HG03025 (cell line): ENCODE results near the gene DLL3.
A peak's percentile ranks its signal among the peaks of the same experiment; 100 is the strongest.

Source experiments
- ATAC-seq: cut with Tn5 transposase; IDR thresholded peaks from one replicate; pipeline ENCODE4 v1.9.1; 2021; ENCODE audit warnings: mild to moderate bottlenecking, moderate library complexity; ENCODE audit not compliant: unreplicated experiment, low FRiP score

The DLL3 gene

DNA sequence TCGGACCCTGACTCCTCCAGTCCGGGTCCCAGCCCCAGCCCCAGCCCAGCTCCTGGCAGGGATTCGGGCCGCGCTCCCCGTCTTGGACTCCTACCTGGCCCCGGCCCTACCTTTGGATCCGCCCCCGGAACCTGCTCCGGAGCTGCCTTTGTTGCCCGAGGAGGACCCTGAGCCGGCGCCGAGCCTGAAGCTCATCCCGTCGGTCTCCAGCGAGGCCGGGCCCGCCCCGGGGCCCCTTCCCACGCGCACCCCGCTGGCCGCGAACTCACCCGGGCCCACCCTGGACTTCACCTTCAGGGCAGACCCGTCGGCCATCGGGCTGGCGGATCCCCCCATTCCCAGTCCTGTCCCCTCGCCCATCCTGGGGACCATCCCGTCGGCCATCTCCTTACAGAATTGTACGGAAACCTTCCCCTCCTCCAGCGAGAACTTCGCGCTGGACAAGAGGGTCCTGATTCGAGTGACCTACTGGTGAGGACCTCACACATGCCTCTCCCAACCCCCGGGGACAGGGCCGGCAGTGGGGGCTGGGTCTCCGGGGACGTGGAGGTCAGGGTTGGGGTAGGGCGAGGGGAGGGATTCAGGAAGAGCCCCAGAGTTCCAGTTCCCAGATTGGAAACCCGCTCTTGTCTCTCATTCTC is 16.9 kb downstream of the DLL3 start:
- no peak for ATAC-seq

DNA sequence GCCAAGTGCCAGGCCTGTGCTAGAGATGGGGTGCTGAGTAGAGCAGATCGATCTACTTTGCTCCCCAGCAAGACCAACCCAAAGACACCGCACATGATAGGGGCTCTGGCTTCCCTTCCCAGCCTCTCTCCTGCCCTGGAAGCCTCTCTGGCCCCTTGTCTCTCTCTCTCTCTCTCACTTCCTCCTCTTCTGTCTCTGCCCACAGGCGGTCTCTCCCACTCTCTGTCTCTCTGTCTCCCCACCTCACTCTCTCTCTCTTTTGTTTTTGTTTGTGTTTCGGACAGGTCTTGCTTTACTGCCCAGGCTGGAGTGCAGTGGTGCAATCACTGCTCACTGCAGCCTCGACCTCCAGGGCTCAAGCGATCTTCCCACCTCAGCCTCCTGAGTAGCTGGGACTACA is 17.5 kb downstream of the DLL3 start:
- ATAC-seq, result no peak

DNA sequence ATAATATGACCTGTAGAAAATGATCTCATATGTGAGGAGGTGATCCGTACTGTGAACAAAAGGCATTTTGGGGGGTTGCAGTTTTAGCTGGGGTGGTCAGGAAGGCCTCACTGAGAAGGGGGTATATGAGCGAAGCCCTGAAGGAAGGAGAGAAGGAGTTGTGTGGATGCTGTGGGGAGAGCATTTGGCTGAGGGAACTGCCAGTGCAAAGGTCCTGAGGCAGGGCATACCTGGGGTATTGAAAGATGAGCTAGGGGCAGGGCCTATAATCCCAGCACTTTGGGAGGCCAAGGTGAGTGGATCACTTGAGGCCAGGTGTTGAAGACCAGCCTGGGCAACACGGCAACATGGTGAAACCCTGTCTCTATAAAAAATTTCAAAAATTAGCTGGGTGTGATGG is 18.7 kb downstream of the DLL3 start:
- ATAC-seq, result no peak

DNA sequence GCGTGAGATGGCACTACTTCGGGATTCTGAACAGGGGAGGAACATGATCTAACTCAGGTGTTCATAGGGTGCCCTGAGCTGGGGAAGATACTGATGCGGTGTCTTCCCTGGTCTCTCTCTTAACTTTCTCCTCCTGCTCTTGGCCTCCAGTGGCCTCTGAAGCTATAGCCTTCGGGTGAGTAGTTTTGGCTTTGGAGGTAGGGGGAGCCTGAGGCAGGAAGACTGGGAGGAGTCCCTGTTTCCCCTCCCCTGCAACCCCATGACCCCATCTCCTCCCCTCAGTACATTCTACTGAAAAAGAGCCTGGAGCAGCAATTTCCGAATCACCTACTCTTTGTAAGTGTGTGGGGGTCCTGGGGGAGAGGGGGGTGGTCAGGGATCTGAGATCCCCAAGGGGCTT is 19.7 kb downstream of the DLL3 start:
- ATAC-seq, result no peak

DNA sequence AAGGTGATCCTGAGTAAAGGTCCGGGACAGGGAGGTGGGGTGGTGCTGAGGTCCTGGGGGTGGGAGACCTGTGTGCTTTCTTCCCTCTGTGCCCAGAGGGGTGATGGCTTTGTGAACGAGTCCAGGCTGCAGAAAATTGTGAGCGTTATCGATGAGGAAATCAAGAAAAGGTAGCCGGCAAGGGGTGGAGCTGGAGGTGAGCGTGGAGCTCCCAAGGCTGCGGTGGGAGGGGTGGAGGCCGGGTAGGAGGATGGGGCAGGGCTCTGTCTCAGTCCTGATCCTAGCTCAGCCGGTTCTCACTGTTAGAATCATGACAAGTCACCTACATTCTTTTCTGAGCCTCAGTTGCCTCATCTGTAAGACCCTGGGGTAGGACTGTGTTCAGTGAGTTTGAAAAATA is 20.2 kb downstream of the DLL3 start:
- no peak for ATAC-seq

DNA sequence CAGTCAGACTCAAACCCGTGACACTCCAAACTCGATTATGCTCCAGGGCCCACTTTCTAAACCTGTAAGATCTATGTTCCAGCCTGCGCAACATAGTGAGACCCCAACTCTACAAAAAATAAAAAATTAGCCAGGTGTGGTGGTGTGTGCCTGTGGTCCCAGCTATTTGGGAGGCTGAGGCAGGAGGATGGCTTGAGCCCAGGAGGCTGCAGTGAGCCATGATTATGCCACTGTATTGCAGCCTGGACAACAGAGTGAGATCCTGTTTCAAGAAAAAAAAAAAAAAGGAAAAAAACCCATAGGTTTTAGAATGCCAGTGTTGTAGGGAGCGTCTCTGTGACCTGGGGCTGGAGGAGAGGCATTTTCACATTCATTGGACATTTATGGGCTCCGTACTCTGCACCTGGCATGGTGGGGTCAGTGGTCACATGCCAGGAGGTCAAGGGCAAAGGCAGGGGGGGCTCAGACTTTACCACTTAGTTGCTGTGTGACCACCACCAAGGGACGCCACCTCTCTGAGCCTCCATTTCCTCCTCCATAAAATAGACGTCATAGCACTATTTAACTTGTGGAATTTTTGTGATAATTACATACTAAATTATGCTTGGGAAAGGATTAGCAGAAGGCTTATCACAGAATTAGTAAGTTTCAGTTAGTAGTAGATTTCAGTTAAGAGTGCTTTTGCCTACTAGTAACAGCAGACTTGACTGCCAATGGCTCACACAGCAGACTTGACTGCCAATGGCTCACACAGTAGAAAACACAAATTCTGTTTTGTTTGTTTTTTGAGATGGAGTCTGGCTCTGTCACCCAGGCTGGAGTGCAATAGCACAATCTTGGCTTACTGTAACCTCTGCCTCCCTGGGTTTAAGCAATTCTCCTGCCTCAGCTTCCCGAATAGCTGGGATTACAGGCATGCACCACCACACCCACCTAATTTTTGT is 22.1 kb downstream of the DLL3 start:
- no peak for ATAC-seq

DNA sequence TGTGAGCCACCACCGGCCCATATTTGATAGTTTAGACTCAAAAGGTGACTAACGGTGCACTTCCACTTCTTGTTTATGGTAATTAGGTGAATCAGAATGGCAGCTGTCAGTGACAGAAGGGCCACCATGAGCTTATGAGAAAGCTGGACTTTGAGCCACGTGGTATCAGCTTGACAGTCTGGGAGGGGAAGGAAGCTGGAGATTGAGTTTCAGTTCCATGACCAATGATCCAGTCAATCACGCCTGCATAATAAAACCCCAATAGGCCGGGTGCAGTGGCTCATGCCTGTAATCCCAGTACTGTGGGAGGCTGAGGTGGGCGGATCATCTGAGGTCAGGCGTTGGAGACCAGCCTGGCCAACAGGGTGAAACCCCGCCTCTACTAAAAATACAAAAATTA is 25.7 kb downstream of the DLL3 start:
- no peak for ATAC-seq

DNA sequence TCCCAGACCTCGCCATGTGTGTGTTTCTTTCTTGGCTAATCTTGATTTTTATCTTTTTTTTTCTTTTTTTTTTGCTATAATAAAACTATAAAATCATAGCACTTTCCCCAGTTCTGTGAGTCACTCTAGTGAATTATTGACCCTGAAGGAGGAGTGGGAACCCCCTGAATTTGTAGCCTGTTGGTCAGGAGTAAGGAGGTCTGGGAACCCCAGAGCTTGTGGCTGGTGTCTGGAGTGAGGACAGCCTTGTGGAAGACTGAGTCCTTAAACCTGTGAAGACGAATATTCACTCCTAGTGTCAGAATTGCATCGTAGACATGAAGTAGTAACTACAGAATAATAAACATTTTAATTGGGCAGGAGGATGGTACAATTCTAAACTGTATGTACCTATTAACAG is 26.5 kb downstream of the DLL3 start:
- ATAC-seq, result no peak

DNA sequence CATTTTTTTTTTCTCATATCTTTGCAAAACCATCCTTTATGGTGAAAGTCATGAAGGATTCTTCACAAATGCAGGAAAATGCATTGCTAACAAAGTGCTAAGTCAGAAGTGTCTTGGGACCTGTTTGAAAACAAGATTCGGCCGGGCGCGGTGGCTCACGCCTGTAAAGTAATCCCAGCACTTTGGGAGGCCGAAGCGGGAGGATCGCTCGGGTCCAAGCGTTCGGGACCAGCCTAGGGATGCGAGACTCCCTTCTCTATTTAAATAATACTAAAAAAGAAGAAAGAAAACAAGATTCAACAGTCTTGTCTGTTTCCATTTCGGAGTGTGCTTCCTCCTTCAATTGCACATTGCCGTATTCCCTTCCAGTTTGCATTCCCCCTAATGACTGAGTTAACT is 33.1 kb downstream of the DLL3 start:
- ATAC-seq, result no peak

DNA sequence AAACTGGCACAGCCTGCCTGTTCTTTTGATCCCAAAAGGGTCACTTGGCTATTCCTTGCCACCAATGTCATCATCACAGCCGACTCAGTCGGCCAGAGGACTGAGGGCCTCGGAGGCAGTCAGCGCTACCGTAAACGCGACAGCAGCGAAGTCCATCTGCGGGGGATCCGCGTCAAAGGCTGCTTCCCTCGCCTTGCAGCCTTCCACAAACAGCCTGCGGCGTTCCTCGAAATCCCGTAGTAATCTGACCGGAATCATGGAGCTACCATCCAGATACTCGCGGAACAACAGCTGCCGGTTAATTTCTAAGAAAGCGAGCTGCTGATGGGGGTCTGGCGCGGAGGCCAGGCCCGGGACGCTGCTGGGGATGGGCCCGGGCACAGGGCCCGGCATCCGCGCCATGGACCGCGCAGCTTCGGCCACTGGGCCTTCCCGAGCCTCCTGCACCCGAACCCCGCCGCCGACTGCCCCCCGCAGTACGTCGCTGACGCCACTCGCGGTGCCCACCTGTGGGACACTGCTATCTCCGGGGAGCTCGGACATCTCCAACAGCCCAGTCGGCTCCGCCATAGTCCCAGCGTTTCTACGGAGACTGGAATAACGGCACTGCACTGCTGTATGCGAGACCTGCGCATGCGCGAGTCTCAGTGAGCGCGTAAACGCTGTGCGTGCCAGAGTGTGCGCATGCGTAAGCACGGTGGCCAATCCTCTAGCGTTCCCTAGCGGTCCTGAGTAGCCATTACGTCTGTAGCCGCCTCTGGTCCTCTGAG is 33.7 kb downstream of the DLL3 start, which contains the start of gene EID2B:
EID2B (minus strand) TSS at position 620 of the 770 bp plus-strand sequence; CDS start at position 570, 50 bp downstream.
- peak; percentile 71 for ATAC-seq

DNA sequence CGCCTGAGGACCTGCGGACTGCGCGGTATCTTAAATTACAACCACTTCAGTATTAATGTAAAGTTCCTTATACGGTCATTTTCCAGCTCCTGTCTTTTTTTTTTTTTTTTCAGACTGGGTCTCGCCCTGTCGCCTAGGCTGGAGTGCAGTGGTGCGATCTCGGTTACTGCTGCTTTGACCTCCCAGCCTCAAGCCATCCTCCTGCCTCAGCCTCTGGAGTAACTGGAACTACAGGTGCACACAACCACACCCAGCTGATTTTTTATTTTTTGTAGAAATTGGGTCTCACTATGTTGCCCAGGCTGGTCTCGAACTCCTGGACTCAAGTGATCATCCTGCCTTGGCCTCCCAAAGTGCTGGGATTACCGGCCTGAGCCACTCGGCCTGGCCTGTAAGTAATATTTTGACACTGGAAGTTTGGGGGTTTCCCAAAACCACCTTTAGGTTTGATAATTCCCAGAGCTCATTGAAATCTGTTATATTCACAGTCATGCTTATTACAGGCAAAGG is 34.3 kb downstream of the DLL3 start:
- no peak for ATAC-seq

DNA sequence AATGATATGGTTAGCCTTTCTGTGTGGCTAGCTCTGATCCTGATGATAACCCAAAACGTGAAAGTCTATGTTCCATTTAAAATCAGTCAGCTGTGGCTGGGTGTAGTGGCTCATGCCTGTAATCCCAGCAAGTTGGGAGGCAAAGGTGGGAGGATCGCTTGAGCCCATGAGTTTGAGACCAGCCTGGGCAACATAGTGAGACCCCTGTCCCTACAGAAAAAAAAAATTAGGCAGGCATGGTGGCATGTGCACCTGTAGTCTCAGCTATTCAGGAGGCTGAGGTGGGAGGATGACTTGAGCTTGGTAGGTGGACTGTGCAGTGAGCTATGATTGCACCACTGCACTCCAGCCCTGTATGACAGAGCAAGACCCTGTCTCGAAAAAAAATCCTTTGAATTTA is 35.0 kb downstream of the DLL3 start:
- no peak for ATAC-seq

DNA sequence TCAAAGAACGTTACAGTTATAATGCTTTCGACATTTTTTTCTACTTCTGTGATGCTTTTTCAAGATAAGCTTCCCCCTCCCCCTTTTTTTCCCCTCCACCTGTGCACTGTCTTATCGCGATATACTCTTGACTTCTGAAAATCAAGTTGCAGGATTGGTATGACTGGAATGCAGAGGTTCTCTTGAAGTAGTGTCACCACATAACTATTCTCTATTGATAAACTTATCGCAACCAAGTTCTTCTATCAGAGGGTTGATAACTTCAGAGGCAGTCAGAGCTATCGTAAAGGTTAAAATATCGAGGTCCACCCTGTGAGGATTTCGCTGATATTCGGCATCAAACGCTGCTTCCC is 40.4 kb downstream of the DLL3 start:
- ATAC-seq, result no peak

DNA sequence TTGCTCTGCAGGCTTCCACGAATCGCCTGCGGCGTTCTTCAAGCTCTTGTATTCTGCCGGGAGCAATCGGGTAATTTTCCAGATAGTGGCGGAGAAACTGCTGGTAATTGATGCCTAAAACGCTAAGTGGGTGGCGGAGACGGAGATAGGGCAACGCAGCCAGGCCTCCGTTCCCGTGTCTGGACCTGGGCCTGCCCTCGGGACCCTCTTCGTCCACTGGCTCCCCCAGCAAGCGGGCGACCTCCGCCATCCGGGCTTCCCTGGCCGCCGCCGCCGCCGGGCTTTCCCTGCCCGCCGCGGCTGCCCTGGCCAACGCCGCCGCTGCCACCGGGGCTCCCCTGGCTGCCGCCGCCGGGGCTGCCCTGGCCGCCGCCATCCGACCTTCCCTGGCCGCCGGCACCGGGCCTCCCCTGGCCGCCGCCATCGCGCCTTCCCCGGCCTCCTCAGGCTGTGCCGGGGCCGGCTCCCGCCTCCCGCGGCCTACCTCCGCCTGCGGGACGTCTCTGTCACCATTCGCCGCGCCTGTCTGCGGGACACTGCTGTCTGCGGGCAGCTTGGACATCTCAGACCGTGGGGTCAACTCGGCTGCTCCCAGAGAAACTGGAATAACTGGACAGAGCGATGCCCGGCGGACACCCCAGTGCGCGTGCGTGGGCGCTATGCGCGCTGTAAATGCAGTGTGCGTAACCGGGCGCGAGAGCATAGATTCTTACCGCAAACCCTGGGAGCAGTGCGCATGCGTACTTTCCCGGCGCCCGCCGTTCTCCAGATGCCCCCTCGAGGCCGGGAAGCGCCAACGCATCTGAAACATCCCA is 41.0 kb downstream of the DLL3 start, which contains the start of gene EID2:
EID2 (minus strand) TSS at position 644 of the 815 bp plus-strand sequence; CDS start at position 562, 82 bp downstream.
- peak; percentile 80 for ATAC-seq

DNA sequence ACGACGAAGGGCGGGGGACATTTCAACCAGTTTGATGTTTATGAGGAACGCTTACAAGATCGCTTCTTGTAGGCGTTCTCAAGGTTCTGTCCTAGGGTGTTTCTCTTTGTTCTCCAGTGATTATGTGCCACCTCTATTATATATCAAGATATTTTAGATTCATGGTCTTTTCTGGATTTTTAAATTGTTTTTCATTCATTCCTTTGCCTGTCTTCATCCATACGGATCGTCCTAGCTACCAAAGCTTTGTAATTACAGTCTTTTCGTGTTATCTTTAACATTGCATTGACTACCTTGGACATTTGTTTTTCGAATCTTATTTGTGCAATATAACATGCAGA is 41.6 kb downstream of the DLL3 start:
- ATAC-seq, result no peak

DNA sequence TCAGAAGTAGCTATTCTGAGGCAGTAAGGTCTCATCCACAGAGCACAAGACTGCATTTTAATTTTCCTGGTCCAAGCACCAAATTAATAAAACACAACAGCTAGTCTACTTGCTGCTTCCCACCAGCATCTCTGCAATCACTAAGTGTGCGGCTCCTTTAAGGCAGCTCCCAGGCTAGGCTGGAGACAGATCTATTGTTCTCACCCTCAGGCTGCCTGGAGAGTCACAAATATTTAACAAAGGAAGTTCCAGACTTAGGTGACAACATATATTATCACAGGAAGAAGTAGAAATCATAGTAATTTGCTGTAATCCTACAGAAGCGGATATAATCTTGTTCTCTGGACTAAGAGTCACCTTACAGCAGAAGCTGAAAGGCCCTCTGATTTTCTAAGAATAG is 43.5 kb downstream of the DLL3 start:
- no peak for ATAC-seq

DNA sequence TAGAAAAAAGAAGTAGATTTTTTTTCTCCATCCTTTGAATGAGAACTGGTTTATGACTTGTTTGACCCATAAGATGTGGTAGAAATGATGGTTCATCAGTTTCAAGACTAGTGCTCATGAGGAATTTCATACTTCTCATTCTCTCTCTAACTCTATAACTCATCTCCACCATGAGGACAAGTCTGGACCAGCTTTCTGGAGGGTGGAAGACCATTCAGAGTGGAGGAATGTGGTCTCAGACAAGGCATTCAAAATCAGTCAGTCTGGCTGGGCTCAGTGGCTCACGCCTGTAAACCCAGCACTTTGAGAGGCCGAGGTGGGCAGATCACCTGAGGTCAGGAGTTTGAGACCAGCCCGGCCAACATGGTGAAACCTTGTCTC is 44.7 kb downstream of the DLL3 start:
- no peak for ATAC-seq

DNA sequence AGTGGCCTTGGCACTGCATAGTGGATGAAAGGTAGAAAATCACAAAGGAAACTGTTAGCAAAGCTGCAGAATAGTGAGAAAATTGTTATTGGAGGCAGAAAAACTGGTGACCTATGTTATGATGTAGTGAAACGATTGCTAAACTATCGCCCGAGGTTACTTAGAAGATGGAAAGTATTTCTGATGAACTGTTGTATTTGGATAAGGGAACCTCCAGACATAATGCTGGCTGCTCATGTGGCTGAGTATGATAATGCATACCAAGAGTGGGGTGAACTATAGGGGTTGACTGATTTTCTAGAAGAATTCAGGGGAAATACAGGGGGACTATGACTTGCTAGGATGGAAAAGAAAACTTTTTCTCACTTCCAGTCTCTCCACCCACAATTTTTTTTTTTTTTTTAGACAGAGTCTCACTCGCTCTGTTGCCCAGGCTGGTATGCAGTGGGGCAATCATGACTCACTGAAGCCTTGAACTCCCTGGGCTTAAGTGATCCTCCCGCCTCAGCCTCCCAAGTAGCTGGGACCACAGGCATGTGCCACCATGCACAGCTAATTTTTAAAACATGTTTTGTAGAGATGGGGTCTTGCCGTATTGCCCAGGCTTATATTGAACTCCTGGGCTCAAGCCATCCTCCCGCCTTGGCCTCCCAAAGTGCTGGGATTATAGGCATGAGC is 45.6 kb downstream of the DLL3 start:
- no peak for ATAC-seq

DNA sequence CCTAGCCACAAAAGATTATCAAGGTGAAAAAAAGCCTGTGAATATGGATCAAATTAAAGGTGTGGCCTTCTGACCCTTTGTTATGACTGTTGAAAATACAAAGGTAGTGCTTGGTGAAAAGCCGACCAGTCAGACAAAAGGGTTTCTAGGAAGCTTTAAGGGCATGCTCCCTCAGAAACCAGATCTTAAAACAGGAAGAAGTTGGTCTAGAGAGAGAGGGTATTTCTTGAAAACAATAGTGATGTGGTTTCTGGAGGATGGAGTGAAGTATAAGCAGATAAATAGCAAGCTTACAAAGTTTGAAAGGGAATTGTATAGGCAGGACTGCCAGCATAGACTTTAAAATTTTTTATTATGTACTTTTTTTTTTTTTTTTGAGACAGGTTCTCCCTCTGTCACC is 46.2 kb downstream of the DLL3 start:
- ATAC-seq, result no peak

DNA sequence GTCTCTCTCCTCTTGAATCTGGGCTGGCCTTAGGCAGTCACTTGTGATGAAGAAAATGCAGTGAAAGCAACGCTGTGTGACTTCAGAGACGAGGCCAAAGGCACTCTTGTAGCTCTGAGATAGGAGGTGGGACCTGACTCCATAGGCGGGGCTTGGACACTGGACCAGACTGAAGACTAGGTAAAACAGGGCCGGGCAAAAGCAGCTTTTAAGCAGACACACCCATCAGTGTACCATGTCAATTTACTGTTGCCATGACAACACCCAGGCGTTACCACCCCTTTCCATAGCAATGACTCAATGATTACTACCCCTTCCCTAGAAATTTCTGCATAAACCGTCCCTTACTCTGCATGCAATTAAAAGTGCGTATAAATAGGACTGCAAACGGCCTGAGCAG is 47.9 kb downstream of the DLL3 start:
- no peak for ATAC-seq
